GM18867 (cell line): Measurements from ENCODE around the gene MOB3B.
A peak's percentile ranks its signal among the peaks of the same experiment; 100 is the strongest.

ENCODE experiments used
- ATAC-seq: cut with Tn5 transposase; IDR thresholded peaks from one replicate; pipeline ENCODE4 v1.9.1; 2021; ENCODE audit warnings: mild to moderate bottlenecking, moderate library complexity; ENCODE audit not compliant: unreplicated experiment

Gene MOB3B

GRCh38 chr9:27344776-27345175, 184.8 kb downstream of the MOB3B start:
- no peak for ATAC-seq

GRCh38 chr9:27341545-27342294, 187.9 kb downstream of the MOB3B start:
- no peak for ATAC-seq

GRCh38 chr9:27340961-27341511, 188.6 kb downstream of the MOB3B start:
- ATAC-seq: no peak

GRCh38 chr9:27340285-27340674, 189.3 kb downstream of the MOB3B start:
- no peak for ATAC-seq

- no peak for ATAC-seq
Observed at GRCh38 chr9:27339661-27340284, 189.8 kb downstream of the MOB3B start.

GRCh38 chr9:27338527-27338903, 191.1 kb downstream of the MOB3B start:
- ATAC-seq: no peak

GRCh38 chr9:27337833-27338526, 191.6 kb downstream of the MOB3B start:
- no peak for ATAC-seq

GRCh38 chr9:27337236-27337635, 192.4 kb downstream of the MOB3B start:
- ATAC-seq: no peak

- no peak for ATAC-seq
Observed at GRCh38 chr9:27336829-27337228, 192.8 kb downstream of the MOB3B start.

- no peak for ATAC-seq
Observed at GRCh38 chr9:27336126-27336525, 193.5 kb downstream of the MOB3B start.

- no peak for ATAC-seq
Observed at GRCh38 chr9:27335075-27335474, 194.5 kb downstream of the MOB3B start.

GRCh38 chr9:27333241-27334052, 196.2 kb downstream of the MOB3B start:
- ATAC-seq: peak; percentile 72

- ATAC-seq: no peak
Observed at GRCh38 chr9:27331393-27331792, 198.2 kb downstream of the MOB3B start.

- no peak for ATAC-seq
Observed at GRCh38 chr9:27329291-27329690, 200.3 kb downstream of the MOB3B start.

GRCh38 chr9:27328483-27328882, 201.1 kb downstream of the MOB3B start:
- ATAC-seq: no peak

- no peak for ATAC-seq
Observed at GRCh38 chr9:27311184-27311583, 218.4 kb downstream of the MOB3B start.

- ATAC-seq: no peak
Observed at GRCh38 chr9:27310582-27310981, 219.0 kb downstream of the MOB3B start.

- no peak for ATAC-seq
Observed at GRCh38 chr9:27308691-27309390, 220.8 kb downstream of the MOB3B start.

GRCh38 chr9:27304521-27304920, 225.1 kb downstream of the MOB3B start:
- ATAC-seq: no peak

GRCh38 chr9:27303219-27303618, 226.4 kb downstream of the MOB3B start:
- ATAC-seq: no peak
